Mucosa of gallbladder (tissue), 1 donor: ENCODE results near the gene INHBE. TPM values are rescaled to one million over a fixed set of nuclear protein-coding genes. Genes with fewer than 3 reads are reported as not detected.
A peak's percentile ranks its signal among the peaks of the same experiment; 100 is the strongest.
"Not testable (repeated sequence)": the region's sequence is repeated elsewhere in the genome, so short reads cannot be mapped to it uniquely, and the experiment has no call there.

ENCODE experiments used
- DNase-seq: peaks from one replicate; pipeline ENCODE4 v3.0.0-alpha.2; 2020; ENCODE audit warnings: low spot score
- total RNA-seq: library from RNA; stranded (reverse); gene quantifications from one replicate; pipeline ENCODE4 v1.2.1, GENCODE V29; 2021
- donor health status: DM: no; HTN: no; CAD: no.

INHBE gene
- total RNA-seq, 1 donor from 2014 or later, result 0.58 TPM

DNA sequence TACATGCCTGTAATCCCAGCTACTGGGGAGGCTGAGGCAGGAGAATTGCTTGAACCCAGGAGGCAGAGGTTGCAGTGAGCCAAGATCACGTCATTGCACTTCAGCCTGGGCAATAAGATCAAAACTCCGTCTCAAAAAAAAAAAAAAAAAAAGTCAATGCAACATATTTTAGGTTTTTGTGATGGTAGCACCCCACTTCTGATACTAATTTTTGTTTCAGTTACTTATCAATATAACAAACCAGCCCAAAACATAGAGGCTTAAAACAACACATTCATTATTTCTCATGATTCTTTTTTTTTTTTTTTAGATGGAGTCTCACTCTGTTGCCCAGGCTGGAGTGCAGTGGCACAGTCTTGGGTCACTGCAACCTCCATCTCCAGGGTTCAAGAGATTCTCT is 13.7 kb upstream of the INHBE start:
- DNase-seq, result not testable (repeated sequence)

DNA sequence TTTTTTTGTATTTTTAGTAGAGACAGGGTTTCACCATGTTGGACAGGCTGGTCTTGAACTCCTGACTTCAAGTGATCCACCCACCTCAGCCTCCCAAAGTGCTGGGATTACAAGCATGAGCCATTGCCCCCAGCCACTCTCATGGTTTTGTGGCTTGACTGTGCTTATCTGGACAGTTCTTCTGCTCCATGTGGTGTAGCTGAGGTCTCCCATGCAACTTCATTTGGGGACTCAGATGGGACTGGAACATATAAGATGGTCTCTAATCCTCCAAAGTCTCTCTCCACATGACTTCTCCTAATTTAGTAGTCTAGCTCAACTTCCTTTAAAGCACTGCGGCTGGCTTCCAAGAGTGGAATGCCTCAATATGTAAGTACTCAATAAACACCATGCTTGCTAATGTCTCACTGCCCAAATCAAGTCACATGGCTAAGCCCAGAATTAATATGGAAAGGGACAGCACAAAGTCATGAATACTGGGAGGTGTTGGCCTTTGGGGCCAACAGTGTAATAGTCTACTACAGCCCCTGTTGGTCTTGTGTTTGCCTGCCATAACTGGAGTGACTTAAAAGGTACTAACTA is 13.2 kb upstream of the INHBE start:
- DNase-seq, result no peak

DNA sequence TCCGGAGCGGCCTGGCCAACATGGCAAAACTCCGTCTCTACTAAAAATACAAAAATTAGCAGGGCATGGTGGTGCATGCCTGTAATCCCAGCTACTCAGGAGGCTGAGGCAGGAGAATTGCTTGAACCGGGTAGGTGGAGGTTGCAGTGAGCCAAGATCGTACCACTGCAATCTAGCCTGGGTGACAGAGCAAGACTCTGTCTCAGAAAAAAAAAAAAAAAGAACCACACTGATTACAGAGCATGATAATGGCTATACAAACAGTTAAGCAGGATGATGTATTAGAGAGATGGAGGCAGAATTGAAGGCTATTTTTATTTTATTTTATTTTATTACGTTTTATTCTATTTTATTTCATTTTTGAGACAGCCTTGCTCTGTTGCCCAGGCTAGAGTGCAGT is 10.8 kb upstream of the INHBE start:
- DNase-seq, result not testable (repeated sequence)

DNA sequence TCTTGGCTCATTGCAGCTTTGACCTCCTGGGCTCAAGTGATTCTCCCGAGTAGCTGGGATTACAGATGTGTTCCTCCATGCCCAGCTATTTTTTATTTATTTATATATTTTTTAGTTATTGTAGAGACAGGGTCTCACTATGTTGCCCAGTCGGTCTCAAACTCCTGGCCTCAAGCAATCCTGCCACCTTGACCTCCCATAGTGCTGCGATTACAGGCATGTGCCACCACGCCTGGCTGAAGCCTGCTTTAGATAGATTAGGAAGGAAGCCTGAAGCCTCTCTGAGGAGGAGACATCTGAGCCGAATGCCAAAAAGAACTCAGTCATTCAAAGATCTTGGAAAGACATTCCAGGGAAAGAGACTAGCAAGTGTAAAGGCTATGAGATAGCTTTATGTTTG is 10.4 kb upstream of the INHBE start:
- no peak for DNase-seq

DNA sequence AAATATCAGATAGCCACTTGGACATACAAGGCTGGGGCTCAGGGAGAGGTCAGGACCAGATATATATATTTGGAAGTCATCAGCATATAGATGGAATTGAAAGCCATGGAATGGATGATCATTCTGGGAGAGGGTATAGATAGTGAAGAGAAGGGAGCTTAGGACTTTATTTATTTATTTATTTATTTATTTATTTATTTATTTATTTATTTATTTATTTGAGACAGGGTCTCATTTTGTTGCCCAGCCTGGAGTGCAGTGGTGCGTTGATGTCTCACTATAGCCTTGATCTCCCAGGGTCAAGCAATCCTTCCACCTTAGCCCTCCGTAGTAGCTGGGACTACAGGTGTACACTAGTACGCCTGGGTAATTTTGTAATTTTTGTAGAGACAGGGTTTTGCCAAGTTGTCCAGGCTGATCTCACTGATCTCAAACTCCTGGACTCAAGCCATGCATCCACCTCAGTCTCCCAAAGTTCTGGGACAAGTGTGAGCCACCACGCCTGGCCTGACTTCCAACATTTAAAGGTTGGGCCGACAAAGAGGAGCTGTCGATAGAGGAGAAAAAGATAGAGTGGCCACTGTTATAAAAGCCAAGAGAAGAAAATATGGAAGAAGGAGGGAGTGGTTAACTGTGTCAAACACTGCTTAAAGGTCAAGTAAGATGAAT is 8.7 kb upstream of the INHBE start:
- DNase-seq, result no peak

DNA sequence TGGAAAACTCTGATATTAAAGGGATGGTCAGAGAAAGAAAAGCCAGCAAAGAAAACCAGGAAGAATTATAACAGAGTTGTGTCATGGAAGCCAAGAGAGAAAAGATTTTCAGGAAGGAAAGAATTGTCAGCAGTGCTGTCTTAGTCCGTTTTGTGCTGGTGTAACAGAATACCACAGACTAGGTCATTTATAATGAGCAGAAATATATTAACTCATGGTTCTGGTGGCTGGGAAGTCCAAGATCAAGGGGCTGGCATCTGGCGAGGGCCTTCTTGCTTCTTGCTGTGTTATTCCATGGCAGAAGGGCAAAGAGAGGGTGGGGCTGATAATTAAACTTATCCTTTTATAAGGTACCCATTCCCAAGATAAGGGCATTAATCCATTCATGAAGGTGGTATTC is 6.4 kb upstream of the INHBE start:
- no peak for DNase-seq

DNA sequence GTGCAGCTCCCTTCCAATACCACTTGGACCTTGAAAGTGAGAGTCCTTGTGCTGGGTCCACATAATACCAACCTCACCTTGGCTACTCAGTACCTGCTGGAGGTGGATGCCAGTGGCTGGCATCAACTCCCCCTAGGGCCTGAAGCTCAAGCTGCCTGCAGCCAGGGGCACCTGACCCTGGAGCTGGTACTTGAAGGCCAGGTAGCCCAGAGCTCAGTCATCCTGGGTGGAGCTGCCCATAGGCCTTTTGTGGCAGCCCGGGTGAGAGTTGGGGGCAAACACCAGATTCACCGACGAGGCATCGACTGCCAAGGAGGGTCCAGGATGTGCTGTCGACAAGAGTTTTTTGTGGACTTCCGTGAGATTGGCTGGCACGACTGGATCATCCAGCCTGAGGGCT is 5.7 kb upstream of the INHBE start:
- DNase-seq, result no peak

DNA sequence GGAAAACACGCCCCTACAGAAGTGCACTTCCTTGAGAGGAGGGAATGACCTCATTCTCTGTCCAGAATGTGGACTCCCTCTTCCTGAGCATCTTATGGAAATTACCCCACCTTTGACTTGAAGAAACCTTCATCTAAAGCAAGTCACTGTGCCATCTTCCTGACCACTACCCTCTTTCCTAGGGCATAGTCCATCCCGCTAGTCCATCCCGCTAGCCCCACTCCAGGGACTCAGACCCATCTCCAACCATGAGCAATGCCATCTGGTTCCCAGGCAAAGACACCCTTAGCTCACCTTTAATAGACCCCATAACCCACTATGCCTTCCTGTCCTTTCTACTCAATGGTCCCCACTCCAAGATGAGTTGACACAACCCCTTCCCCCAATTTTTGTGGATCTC is 5.0 kb upstream of the INHBE start:
- DNase-seq, result no peak

DNA sequence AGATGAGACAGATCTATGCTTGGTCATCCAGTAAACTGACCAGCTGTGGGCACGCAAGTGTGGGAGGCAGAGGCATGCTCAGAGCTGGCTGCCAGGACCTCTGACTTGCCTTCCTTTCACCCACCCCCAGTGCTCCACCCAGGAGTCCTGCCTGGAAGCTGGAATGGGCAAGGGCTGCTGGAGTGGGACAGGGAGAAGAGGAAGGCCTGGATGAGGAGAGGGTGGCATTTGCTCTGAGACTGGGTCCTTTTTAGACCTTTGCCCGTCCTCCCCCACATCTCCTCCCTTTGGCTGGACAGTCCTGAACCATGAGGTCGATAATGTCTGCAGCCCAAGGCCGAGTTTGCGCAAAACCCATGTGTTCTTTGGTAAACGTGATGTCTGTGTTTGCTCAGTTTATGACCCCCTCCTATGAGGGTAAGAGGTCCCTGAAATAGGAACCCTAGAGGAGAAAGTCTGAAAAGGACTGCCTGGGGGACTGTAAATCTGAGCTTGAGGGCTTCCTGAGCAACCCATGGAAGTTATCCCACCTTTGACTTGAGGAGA is 3.8 kb upstream of the INHBE start:
- no peak for DNase-seq

DNA sequence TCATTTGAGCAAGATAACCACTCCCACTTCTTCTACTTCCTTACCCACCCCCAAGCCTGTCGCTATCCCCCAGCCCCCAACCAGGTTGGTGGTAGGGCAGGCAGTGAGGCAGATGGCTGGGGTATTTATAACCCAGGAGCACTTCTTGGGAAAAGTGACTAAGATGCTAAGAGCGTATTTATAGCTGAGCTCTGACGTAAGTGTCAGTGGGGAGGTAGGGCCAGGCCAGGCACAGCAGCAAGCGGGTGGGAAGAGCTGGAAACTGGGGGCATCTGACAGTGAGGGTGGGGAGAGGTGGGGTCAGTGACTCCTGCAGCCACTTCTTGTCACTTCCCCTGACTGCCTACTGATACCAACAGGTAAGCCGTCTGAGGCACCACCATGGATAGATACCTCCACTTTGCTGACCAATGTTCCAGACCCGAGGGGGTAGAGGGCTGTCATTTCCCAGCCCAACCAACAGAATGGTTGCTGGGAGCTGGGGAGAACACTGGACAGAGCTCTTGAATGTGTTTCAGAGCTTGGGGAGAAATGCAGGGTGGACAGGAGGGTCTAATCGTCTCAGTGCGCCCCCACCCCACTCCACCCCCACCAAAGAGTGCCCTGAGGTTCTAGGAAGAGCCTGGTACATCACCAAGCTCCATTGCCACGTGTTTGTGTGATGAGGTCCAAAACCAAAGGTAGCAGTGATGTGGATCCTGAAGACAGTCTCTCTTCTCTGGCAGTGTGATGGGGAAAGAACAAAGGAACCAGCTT is 2.7 kb upstream of the INHBE start:
- no peak for DNase-seq

DNA sequence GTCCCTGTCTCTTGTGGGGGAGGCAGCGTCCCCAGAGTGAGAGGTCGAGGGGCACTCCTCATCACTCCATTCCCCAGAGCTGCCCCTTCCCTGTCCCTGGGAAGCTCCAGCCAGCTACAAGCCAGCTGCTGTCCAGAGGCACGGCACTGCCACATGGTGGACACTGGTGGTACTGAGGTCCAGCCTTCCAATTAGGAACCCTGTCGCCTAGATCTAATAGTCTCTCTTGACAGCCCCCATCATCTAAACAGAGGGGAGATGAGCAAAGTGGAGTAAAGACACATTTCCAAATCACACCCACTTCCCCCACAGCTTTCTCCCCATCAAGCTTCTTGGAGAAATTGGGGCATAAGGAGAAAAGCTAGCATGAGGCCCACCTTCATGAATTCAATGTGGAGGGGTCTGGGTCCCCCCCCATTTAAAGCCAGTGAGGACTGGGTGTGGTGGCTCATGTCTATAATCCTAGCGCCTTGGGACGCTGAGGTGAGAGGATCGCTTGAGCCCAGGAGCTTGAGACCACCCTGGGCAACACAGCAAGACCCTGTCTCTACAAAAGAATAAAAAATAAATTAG is 2.1 kb upstream of the INHBE start:
- DNase-seq, result peak; percentile 76

DNA sequence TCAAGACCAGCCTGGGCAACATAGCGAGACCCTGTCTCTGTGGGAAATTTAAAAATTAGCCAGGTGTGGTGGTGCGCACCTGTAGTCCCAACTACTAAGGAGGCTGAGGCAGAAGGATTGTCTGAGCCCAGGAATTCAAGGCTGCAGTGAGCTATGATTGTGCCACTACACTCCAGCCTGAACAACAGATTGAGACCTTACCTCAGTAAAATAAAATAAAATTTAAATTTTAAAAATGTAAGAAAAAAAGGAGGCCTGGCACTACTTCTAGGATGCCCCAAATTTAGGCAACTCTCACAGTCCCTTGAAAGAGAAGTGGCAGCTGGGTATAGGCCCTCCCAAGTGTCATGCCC is 918 bp upstream of the INHBE start:
- DNase-seq, result no peak

DNA sequence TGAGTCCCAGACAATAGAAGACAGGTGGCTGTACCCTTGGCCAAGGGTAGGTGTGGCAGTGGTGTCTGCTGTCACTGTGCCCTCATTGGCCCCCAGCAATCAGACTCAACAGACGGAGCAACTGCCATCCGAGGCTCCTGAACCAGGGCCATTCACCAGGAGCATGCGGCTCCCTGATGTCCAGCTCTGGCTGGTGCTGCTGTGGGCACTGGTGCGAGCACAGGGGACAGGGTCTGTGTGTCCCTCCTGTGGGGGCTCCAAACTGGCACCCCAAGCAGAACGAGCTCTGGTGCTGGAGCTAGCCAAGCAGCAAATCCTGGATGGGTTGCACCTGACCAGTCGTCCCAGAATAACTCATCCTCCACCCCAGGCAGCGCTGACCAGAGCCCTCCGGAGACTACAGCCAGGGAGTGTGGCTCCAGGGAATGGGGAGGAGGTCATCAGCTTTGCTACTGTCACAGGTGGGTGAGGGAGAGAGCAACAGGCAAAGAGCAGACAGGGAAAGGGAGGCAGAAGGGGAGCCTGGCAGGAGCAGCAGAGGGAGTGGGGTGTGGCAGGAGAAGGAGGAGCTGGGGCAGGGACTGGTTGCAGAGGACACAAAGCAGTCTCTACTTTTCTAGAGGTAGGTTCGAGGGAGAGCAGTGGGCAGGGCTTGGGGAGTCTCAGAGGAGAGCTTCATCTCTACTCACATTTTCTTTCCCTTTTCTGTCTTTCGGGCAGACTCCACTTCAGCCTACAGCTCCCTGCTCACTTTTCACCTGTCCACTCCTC is 452 bp downstream of the INHBE start:
- no peak for DNase-seq

DNA sequence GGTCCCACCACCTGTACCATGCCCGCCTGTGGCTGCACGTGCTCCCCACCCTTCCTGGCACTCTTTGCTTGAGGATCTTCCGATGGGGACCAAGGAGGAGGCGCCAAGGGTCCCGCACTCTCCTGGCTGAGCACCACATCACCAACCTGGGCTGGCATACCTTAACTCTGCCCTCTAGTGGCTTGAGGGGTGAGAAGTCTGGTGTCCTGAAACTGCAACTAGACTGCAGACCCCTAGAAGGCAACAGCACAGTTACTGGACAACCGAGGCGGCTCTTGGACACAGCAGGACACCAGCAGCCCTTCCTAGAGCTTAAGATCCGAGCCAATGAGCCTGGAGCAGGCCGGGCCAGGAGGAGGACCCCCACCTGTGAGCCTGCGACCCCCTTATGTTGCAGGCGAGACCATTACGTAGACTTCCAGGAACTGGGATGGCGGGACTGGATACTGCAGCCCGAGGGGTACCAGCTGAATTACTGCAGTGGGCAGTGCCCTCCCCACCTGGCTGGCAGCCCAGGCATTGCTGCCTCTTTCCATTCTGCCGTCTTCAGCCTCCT is 1.1 kb downstream of the INHBE start:
- no peak for DNase-seq

DNA sequence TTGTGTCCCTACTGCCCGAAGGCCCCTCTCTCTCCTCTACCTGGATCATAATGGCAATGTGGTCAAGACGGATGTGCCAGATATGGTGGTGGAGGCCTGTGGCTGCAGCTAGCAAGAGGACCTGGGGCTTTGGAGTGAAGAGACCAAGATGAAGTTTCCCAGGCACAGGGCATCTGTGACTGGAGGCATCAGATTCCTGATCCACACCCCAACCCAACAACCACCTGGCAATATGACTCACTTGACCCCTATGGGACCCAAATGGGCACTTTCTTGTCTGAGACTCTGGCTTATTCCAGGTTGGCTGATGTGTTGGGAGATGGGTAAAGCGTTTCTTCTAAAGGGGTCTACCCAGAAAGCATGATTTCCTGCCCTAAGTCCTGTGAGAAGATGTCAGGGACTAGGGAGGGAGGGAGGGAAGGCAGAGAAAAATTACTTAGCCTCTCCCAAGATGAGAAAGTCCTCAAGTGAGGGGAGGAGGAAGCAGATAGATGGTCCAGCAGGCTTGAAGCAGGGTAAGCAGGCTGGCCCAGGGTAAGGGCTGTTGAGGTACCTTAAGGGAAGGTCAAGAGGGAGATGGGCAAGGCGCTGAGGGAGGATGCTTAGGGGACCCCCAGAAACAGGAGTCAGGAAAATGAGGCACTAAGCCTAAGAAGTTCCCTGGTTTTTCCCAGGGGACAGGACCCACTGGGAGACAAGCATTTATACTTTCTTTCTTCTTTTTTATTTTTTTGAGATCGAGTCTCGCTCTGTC is 1.8 kb downstream of the INHBE start:
- no peak for DNase-seq

DNA sequence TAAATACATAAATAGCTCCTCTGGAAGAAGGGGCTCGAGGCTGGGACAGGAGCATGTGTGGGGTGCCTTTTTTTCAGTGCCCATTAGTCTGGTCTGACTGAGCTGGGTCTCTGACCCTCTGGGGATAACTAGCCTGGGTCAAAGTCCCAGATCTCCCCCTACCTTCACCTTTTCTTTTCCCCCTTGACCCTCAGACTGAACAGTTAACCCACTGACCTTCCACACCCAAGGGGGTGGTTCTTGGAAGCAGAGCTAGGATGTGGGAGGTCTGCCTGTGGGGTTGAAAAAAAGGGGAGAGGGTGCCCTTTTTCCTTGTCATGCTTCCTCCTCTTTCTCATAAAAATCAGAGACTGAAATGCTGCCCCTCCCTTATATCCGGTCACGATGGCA is 3.6 kb downstream of the INHBE start:
- no peak for DNase-seq

DNA sequence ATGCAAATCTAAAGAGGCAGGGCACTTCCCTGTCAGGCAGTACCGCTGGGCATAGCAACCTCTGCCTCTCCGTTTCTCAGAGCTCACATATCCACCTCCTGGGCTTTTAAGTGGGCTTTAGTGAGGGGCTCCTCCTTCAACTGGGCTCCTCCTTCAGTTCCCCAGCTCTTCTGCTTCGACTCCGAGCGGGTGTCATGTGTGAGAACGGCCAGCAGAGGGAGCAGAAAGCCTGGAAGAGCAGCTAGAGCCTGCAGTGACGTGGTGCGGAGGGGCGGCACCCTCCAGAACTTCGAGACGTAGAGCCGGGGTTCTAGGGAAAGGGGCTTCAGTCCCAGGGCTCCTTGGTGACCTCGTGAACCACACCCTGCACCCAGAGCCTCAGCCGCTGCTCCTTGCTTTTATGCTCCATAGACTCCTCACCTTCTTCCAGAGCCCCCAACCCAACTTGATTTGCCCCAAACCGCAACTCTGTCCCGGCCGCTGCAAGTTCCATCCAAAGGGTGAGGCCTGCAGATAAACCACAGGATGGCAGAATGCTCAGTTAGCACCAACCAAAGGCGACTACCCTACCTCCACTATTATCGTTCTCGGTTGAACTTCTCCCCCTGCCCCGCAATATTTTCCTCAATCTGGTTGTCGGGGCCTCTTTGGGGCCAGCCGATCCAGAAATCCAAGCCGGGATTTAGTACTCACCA is 4.1 kb downstream of the INHBE start:
- DNase-seq, result peak; percentile 94

DNA sequence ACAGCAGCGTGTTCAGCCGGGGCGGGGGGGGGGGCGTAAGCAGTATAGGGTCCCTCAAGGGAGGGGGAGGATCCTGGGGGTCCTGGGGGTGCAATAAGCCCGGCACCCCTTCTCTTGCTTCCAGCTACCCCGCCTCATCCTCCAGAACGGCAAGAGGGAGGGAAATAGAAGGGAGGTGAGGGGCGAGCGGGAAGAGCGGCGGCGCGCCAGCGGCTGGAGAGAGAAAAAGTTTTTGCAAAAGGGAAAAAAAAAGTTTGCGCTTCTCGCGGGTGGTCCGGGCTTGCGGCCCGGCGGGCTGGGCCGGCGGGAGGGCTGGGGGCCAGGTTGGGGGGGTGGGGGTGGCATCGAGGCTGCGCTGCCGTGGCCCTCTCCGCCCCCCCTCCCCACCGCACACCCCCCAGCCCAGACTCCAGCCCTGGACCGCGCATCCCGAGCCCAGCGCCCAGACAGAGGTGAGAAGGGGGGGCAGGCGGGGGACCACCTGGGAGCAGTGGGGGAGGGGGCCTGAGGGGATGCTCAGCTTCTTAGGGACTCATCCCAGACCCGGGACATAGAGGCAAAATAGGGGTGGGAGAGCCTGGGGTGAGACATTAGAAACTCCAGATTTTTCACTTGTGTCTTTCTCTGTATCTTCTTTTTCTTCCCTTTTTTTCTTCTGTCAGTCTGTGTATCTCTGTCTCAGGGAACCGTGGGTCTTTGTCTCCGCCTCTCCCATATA is 4.8 kb downstream of the INHBE start, which contains the start of gene GLI1:
Gene GLI1, plus strand, starts transcription at position 36 of the 718 bp plus-strand sequence. CDS start 3,907 bp downstream, outside the sequence.
- no peak for DNase-seq

DNA sequence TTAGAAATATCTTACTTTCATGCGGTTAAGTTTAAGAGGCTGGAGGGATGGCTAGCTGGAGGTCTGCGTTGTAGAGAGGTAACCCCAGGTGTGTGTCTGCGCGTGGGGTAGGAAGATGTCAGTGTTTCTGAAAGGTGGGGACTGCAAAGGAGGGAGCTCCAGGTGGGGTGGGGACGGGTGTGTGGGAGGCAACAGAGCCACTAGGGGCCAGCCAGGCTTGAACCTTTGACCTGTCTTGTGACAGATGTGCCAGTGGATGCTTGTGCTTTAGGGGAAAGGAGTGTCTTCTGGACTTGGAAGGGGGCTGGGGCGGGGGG is 5.3 kb downstream of the INHBE start:
- DNase-seq, result no peak

DNA sequence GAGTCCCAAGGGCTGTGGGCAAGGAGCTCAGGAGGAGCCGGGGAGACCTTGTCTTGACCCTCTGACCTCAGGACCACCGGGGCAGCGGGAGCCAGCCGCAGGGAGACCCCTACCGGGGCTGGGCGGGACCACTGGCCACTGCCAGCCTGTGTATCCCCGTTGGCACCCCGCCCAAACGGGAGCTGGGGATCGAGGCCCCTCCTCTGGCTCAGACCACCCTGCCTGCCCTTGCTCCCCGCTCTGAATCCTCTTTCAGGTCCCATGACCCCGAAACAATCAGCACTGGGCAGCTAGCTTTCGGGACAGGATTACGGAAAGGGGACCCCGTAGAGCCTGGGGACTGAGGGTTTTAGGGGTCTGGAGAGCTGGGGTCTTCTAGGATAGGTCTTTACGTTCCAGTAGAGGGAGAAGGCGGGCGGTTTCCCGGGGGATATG is 5.8 kb downstream of the INHBE start:
- no peak for DNase-seq
